IPS DF 19.7 (cell line): Measurements from ENCODE around the gene FGD6.
"Not testable (repeated sequence)": the region's sequence is repeated elsewhere in the genome, so short reads cannot be mapped to it uniquely, and the experiment has no call there.

Experiments used
- DNase-seq: peaks from one replicate; pipeline ENCODE4 v3.0.0-alpha.2; 2013; ENCODE audit warnings: low read depth, low spot score

The FGD6 gene

GRCh38 chr12:95217377-95218149 is at the start of gene FGD6, which contains the start of gene VEZT:
TSS of gene FGD6 (minus strand) at chr12:95217467. CDS start at chr12:95217240, 227 bp downstream.
TSS of gene VEZT (plus strand) at chr12:95217807. CDS start at chr12:95217851, 44 bp downstream.
- DNase-seq: peak; percentile 97

GRCh38 chr12:95266254-95266653 is 49.0 kb upstream of the FGD6 start:
- DNase-seq: no peak

GRCh38 chr12:95265765-95266164 is 48.5 kb upstream of the FGD6 start:
- no peak for DNase-seq

- no peak for DNase-seq
Measured at GRCh38 chr12:95262808-95263207, 45.5 kb upstream of the FGD6 start.

GRCh38 chr12:95261109-95261508 is 43.8 kb upstream of the FGD6 start:
- no peak for DNase-seq

- no peak for DNase-seq
Measured at GRCh38 chr12:95259368-95259767, 42.1 kb upstream of the FGD6 start.

GRCh38 chr12:95258803-95259202 is 41.5 kb upstream of the FGD6 start:
- no peak for DNase-seq

- DNase-seq: no peak
Measured at GRCh38 chr12:95258151-95258550, 40.9 kb upstream of the FGD6 start.

- peak; percentile 15 for DNase-seq
Measured at GRCh38 chr12:95257541-95257940, 40.3 kb upstream of the FGD6 start.

GRCh38 chr12:95253386-95253785 is 36.1 kb upstream of the FGD6 start:
- no peak for DNase-seq

- DNase-seq: no peak
Measured at GRCh38 chr12:95248604-95249360, 31.5 kb upstream of the FGD6 start.

- no peak for DNase-seq
Measured at GRCh38 chr12:95248095-95248494, 30.8 kb upstream of the FGD6 start.

- DNase-seq: no peak
Measured at GRCh38 chr12:95244350-95244749, 27.1 kb upstream of the FGD6 start.

GRCh38 chr12:95243497-95244183 is 26.4 kb upstream of the FGD6 start:
- no peak for DNase-seq

- DNase-seq: no peak
Measured at GRCh38 chr12:95241761-95242506, 24.7 kb upstream of the FGD6 start.

- not testable (repeated sequence) for DNase-seq
Measured at GRCh38 chr12:95241138-95241537, 23.9 kb upstream of the FGD6 start.

- no peak for DNase-seq
Measured at GRCh38 chr12:95240556-95240955, 23.3 kb upstream of the FGD6 start.

- not testable (repeated sequence) for DNase-seq
Measured at GRCh38 chr12:95239835-95240234, 22.6 kb upstream of the FGD6 start.

GRCh38 chr12:95239216-95239615 is 21.9 kb upstream of the FGD6 start:
- no peak for DNase-seq

- no peak for DNase-seq
Measured at GRCh38 chr12:95238150-95238549, 20.9 kb upstream of the FGD6 start.

- DNase-seq: no peak
Measured at GRCh38 chr12:95237315-95237714, 20.0 kb upstream of the FGD6 start.

GRCh38 chr12:95235621-95236020 is 18.4 kb upstream of the FGD6 start:
- not testable (repeated sequence) for DNase-seq
